ENCODE measurements around the gene RBP3. TPM values are rescaled to one million over a fixed set of nuclear protein-coding genes. Genes with fewer than 3 reads are reported as not detected.

Gene RBP3
- total RNA-seq (2014; rRNA removed; shearing (Covaris generic)) = not detected in 2 replicates

DNA sequence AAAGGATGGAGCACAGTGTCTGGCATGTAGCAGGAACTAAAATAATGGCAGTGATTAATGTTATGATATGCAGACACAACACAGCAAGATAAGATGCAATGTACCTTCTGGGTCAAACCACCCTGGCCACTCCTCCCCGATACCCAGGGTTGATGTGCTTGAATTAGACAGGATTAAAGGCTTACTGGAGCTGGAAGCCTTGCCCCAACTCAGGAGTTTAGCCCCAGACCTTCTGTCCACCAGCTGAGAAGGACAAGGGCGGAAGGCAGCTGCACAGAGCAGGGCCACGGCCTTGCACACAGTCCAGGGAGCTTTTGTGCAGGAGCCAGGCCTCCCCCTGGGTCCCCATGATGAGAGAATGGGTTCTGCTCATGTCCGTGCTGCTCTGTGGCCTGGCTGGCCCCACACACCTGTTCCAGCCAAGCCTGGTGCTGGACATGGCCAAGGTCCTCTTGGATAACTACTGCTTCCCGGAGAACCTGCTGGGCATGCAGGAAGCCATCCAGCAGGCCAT is at the start of gene RBP3:
TSS of gene RBP3 (plus strand) at position 226 of the 514 bp plus-strand sequence. CDS start at position 348, 122 bp downstream.
- H3K36me3 ChIP-seq = no peaks in the 10 kb centered on the region
- H3K4me1 ChIP-seq (replicated peaks) = no peaks in the 10 kb centered on the region
- no peak for DNase-seq (ENCODE audit: low read depth in 1 of 2, low spot score in 2 of 2)
- H3K27ac ChIP-seq = no peak within 1 kb of the TSS
- H3K27me3 ChIP-seq (replicated peaks) = peaks cover 12% of the 10 kb centered on the region
- no peaks in the 10 kb centered on the region for H3K9me3 ChIP-seq (replicated peaks)
- no peak within 1 kb of the TSS for H3K4me3 ChIP-seq

DNA sequence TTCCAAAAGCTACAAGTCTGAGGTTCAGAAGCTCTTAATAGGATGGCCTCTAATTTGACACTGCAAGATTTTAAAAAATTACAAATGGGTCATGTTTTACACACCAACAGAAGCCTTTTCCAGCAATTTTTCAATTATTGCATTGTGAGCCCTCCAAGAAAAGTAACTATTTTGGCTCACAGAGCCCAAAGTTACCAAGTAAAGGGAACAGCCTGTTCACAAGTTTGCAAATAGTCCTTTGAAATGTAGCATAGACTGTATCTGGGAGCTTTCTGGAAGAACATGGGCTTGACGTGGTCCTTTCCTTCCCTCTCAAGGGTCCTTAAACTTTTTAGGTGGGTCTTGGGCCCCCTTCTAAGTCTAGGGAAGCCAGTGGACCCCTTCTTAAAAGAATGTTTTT is 49.4 kb upstream of the RBP3 start:
- Histone ChIP-seq H3K27me3 (replicated peaks) (peaks cover 56% of the 10 kb centered on the region), H3K9me3 (replicated peaks) (no peaks in the 10 kb centered on the region), H3K4me1 (replicated peaks) (peaks cover 6% of the 10 kb centered on the region; the same call in 1 of the 2 replicates), H3K27ac (no peak overlapping the region), H3K36me3 (no peaks in the 10 kb centered on the region), H3K4me3 (no peak overlapping the region)
- DNase-seq (ENCODE audit: low read depth in 1 of 2, low spot score in 2 of 2) = no peak

DNA sequence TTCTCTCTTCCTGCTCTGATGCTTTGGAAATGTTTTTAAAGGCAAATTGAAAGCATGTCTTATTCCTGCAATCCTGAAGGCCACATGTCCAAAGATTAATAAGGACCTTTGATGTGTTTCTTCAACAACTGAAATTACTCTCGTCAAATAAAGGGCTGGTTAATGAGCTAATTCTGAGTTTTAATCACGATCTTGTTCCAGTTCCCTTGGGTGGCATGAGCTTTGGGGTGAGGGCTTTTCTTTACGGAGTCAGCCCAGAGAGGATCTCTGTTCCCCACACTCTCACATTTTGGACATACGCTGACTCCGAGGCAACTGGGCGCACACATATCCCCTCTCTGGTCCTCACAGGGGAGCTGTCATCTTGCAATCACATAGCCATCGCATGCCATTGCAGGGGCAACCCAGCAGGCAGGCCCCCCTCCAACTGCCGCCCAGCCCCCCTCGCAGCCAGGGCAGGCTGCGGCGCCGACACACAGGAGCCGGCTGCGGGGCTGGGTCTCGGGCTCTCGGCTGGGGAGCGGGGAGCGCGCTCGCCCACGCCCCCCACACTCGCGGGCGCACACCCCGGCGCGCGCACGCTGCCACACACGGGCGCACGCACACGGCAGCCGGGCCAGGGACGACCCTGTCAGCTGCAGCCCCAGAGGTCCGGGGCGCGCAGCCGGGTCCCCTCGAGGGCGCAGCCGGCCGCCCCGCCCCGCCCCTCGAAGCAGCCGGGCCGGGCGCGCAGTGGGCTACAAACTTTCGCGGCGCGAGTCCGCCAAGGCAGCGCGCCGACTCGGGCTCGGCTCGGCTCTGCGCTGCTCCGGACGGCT is 48.3 kb upstream of the RBP3 start, which contains the start of gene GDF10:
TSS of gene GDF10 (plus strand) at position 587 of the 818 bp plus-strand sequence. CDS start 455 bp downstream, outside the sequence.
- H3K27me3 ChIP-seq (replicated peaks) = peaks cover 55% of the 10 kb centered on the region
- H3K36me3 ChIP-seq = no peaks in the 10 kb centered on the region
- H3K27ac ChIP-seq = no peak within 1 kb of the TSS
- H3K4me3 ChIP-seq = no peak within 1 kb of the TSS
- H3K4me1 ChIP-seq (replicated peaks) = peaks cover 6% of the 10 kb centered on the region; the same call in 1 of the 2 replicates
- H3K9me3 ChIP-seq (replicated peaks) = no peaks in the 10 kb centered on the region
- DNase-seq (ENCODE audit: low read depth in 1 of 2, low spot score in 2 of 2) = no peak

GRCh38 chr10:47300429-47300931 is 47.7 kb upstream of the RBP3 start:
- Histone ChIP-seq H3K27me3 (replicated peaks) (peaks cover 55% of the 10 kb centered on the region), H3K27ac (no peak overlapping the region), H3K36me3 (no peaks in the 10 kb centered on the region), H3K4me1 (replicated peaks) (peaks cover 6% of the 10 kb centered on the region; the same call in 1 of the 2 replicates), H3K4me3 (no peak overlapping the region), H3K9me3 (replicated peaks) (no peaks in the 10 kb centered on the region)
- no peak for DNase-seq (ENCODE audit: low read depth in 1 of 2, low spot score in 2 of 2)

- no peak overlapping the region for H3K27ac ChIP-seq
- peaks cover 6% of the 10 kb centered on the region; the same call in 1 of the 2 replicates for H3K4me1 ChIP-seq (replicated peaks)
- peaks cover 52% of the 10 kb centered on the region for H3K27me3 ChIP-seq (replicated peaks)
- no peak overlapping the region for H3K4me3 ChIP-seq
- no peaks in the 10 kb centered on the region for H3K9me3 ChIP-seq (replicated peaks)
- H3K36me3 ChIP-seq = no peaks in the 10 kb centered on the region
- no peak for DNase-seq (ENCODE audit: low read depth in 1 of 2, low spot score in 2 of 2)
Measured at GRCh38 chr10:47301833-47302232, 46.3 kb upstream of the RBP3 start.

DNA sequence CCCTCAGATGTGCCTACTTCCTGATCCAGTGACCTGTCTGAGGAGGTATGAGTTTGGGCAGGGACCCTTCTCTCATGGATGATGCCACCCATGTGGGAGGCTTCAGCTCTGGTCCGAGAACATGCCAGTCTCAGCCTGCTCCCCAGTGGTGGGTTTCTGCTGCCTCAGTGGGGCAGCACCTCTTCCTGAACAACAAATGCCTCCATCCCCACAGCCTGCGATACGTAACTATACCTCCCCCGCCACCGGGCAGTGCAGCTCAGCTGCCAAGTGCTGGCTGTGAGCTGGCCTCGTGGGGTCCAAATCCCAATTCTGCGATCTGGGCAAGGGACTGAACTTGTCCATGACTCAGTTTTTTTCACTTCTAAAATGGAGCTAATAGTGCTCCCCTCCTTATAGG is 45.1 kb upstream of the RBP3 start:
- H3K27ac ChIP-seq = no peak overlapping the region
- peaks cover 43% of the 10 kb centered on the region for H3K27me3 ChIP-seq (replicated peaks)
- H3K9me3 ChIP-seq (replicated peaks) = no peaks in the 10 kb centered on the region
- H3K4me1 ChIP-seq (replicated peaks) = peaks cover 6% of the 10 kb centered on the region; the same call in 1 of the 2 replicates
- no peaks in the 10 kb centered on the region for H3K36me3 ChIP-seq
- no peak overlapping the region for H3K4me3 ChIP-seq
- DNase-seq (ENCODE audit: low read depth in 1 of 2, low spot score in 2 of 2) = no peak

DNA sequence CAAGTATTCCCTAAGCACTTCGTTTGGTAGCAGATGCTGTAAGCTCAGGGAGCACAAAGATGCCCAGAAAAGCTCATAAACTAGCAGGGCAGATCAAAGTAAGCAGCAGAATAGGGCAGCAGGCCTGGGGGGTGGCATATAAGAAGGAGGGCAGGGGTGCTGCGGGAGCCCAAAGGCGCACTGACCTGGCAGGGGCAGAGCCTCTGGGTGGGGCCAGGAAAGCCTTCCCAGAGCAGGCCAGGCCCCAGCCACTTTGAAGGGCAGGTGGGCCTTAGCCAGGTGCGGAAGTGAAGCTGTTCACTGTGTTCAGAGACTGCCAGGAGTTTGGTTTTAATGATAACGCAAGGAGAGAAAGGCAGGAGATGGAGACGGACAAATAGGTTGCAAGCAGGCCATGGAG is 44.3 kb upstream of the RBP3 start:
- H3K4me1 ChIP-seq (replicated peaks) = peaks cover 6% of the 10 kb centered on the region; the same call in 1 of the 2 replicates
- DNase-seq (ENCODE audit: low read depth in 1 of 2, low spot score in 2 of 2) = no peak
- no peak overlapping the region for H3K4me3 ChIP-seq

GRCh38 chr10:47305566-47305965 is 42.6 kb upstream of the RBP3 start:
- no peaks in the 10 kb centered on the region for H3K36me3 ChIP-seq
- peaks cover 26% of the 10 kb centered on the region for H3K27me3 ChIP-seq (replicated peaks)
- no peak overlapping the region for H3K4me3 ChIP-seq
- H3K27ac ChIP-seq = no peak overlapping the region
- no peaks in the 10 kb centered on the region for H3K4me1 ChIP-seq (replicated peaks)
- H3K9me3 ChIP-seq (replicated peaks) = no peaks in the 10 kb centered on the region
- no peak for DNase-seq (ENCODE audit: low read depth in 1 of 2, low spot score in 2 of 2)

More for the DNA sequence above, 44.3 kb upstream of the RBP3 start:
- Histone ChIP-seq H3K27ac (no peak overlapping the region), H3K36me3 (no peaks in the 10 kb centered on the region), H3K27me3 (replicated peaks) (peaks cover 38% of the 10 kb centered on the region), H3K9me3 (replicated peaks) (no peaks in the 10 kb centered on the region)

GRCh38 chr10:47306387-47307210 is 41.6 kb upstream of the RBP3 start:
- H3K9me3 ChIP-seq (replicated peaks) = no peaks in the 10 kb centered on the region
- H3K4me3 ChIP-seq = no peak overlapping the region
- DNase-seq (ENCODE audit: low read depth in 1 of 2, low spot score in 2 of 2) = no peak
- H3K36me3 ChIP-seq = no peaks in the 10 kb centered on the region
- peaks cover 16% of the 10 kb centered on the region for H3K27me3 ChIP-seq (replicated peaks)
- H3K27ac ChIP-seq = no peak overlapping the region
- no peaks in the 10 kb centered on the region for H3K4me1 ChIP-seq (replicated peaks)

GRCh38 chr10:47307381-47307780 is 40.8 kb upstream of the RBP3 start:
- Histone ChIP-seq H3K36me3 (no peaks in the 10 kb centered on the region), H3K27me3 (replicated peaks) (peaks cover 11% of the 10 kb centered on the region), H3K4me3 (no peak overlapping the region), H3K27ac (no peak overlapping the region), H3K4me1 (replicated peaks) (no peaks in the 10 kb centered on the region), H3K9me3 (replicated peaks) (no peaks in the 10 kb centered on the region)
- no peak for DNase-seq (ENCODE audit: low read depth in 1 of 2, low spot score in 2 of 2)

DNA sequence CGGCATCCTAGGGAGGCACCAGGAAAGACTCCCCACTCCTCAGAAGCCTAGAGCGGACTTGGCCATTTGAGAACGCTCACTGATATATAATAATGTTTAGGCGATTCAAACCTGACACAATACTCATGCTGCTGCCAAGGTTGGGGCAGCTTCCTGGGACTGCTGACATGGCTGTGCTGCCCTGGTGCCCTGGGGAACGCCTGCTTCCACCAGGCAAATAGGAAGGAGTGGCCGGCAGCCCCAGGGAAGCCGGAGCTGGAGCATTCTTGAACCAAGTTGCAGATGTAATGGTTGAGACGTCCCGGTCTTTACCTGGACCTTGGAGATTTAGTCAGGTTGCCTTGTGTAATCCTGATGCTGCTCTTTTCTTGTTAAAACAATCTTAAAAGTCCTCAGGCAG is 39.4 kb upstream of the RBP3 start:
- Histone ChIP-seq H3K9me3 (replicated peaks) (no peaks in the 10 kb centered on the region), H3K27ac (no peak overlapping the region), H3K4me3 (no peak overlapping the region), H3K4me1 (replicated peaks) (no peaks in the 10 kb centered on the region), H3K36me3 (no peaks in the 10 kb centered on the region), H3K27me3 (replicated peaks) (peaks cover 7% of the 10 kb centered on the region; the same call in 1 of the 2 replicates)
- DNase-seq (ENCODE audit: low read depth in 1 of 2, low spot score in 2 of 2) = no peak

DNA sequence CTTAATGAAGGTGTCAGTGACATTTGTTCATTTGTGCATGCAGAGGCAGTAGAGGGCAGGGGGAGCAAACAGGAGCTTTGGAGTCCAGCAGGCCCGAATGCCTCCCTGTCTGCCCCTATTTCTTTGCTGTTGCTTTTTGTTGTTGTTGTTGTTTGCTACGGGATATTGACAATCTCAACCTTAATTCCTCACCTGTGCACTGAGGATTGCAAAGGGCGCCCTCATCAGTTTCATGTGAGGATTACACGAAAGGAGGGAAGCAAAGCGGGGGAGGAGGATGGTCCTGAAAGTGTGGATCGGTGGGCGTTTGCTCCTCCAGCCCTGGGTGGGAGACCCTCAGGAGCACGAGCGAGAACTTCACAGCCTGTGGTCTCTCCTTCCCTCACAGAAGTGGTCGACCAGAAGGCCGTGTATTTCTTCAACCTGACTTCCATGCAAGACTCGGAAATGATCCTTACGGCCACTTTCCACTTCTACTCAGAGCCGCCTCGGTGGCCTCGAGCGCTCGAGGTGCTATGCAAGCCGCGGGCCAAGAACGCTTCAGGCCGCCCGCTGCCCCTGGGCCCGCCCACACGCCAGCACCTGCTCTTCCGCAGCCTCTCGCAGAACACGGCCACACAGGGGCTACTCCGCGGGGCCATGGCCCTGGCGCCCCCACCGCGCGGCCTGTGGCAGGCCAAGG is 38.6 kb upstream of the RBP3 start:
- Histone ChIP-seq H3K27me3 (replicated peaks) (peaks cover 6% of the 10 kb centered on the region; the same call in 1 of the 2 replicates), H3K9me3 (replicated peaks) (no peaks in the 10 kb centered on the region), H3K36me3 (no peaks in the 10 kb centered on the region), H3K27ac (no peak overlapping the region), H3K4me3 (no peak overlapping the region), H3K4me1 (replicated peaks) (no peaks in the 10 kb centered on the region)
- DNase-seq (ENCODE audit: low read depth in 1 of 2, low spot score in 2 of 2) = no peak

- peaks cover 4% of the 10 kb centered on the region; the same call in 1 of the 2 replicates for H3K27me3 ChIP-seq (replicated peaks)
- H3K27ac ChIP-seq = no peak overlapping the region
- DNase-seq (ENCODE audit: low read depth in 1 of 2, low spot score in 2 of 2) = no peak
- no peaks in the 10 kb centered on the region for H3K4me1 ChIP-seq (replicated peaks)
- no peak overlapping the region for H3K4me3 ChIP-seq
- H3K9me3 ChIP-seq (replicated peaks) = no peaks in the 10 kb centered on the region
- H3K36me3 ChIP-seq = no peaks in the 10 kb centered on the region
Measured at GRCh38 chr10:47310090-47310505, 38.1 kb upstream of the RBP3 start.

Data from SJSA1 (cell line).